ACHN (cell line): ENCODE results near the gene ARID1B.

Experiments
- DNase-seq: peaks from one replicate; pipeline ENCODE4 v3.0.0-alpha.2; 2015
- in situ Hi-C: cut with HindIII; loops from 2 replicates; pipeline ENCODE4 v1.10.0; 2017; ENCODE audit warnings: low sequenced_read_pairs, low pct_ligation_motif_present, low pct_unique_long_range_greater_than_20kb

Gene ARID1B

GRCh38 chr6:156809446-156810178, 32.4 kb downstream of the ARID1B start:
- in situ Hi-C loops, result no loop called here
- DNase-seq, result no peak

DNA sequence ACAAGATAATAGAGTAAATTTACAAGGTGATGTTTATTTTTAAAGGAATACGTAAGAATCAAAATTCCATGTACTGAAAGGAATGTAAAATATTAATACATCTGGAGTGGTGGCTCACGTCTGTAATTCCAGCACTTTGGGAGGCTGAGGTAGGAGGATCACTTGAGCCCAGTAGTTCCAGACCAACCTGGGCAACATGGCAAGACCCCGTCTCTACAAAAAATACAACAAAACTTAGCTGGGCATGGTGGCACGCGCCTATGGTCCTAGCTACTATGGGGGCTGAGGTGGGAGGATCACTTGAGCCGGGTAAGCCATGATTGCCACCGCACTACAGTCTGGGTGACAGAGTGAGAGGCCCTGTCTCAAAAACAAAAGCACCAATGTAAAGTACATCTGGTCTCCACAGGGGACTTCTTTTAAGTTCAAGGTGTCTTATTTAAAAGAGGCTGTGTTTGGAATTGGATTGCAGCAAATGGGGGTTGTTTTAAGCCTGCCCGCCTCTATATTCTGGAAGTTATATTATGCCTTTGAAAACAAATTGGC, 36.9 kb downstream of the ARID1B start:
- DNase-seq, result no peak
- in situ Hi-C loops, result no loop called here

DNA sequence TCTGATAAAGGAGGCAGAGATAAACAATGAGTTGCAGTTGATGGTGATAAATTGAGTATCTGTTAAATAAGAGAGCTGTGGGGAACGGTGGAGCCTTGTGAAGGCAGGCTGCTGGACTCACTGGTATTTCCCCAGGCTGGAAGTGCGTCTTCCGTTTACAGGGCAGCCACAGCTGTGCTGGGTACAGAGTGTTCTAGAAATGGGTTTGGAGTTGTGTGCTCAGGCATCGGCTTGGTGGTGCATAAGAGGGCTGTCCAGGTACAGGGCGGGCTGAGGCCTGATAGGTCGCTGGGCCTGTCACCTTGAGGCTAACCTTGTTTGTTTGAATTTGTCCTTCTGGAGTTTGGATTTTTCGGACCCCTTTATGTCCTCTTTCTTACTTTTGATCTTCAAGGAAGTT, 39.3 kb downstream of the ARID1B start:
- in situ Hi-C loops, result no loop called here
- DNase-seq, result no peak

DNA sequence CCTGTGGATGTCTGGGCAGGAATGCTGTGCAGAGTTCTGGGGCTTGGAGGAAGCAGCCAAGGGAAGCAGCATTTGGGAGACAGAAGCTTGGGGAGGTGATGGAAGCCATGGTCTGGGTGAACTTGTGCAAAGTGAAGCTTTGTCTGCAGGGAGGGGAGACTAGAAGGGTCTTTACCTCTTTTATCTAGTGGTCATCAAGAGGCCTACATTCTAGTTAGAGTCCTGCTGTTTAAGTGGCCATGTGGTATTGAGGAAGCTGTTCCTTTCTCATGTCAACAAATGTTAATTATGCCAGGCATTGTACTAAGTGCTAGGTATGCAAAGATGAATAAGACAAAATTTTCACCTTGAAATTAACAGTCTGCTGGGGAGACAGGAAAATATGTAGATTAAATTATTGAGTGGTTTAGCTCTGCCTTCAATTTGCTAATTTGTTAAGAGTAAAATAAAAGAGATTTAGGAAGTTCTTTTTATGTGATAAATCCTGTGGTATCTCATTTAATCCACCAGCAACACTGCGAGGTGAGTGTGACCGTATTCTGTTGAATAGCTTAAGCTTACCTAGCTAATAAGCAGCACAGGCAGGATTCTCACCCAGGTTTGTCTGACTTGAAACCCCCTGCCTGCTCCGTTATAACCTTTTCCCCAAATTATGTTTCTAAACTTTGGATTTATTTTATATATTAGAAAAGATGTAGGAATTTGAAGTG, 43.1 kb downstream of the ARID1B start:
- DNase-seq, result no peak
- in situ Hi-C loops, result no loop called here

GRCh38 chr6:156821707-156822106, 44.5 kb downstream of the ARID1B start:
- in situ Hi-C loops, result no loop called here

DNA sequence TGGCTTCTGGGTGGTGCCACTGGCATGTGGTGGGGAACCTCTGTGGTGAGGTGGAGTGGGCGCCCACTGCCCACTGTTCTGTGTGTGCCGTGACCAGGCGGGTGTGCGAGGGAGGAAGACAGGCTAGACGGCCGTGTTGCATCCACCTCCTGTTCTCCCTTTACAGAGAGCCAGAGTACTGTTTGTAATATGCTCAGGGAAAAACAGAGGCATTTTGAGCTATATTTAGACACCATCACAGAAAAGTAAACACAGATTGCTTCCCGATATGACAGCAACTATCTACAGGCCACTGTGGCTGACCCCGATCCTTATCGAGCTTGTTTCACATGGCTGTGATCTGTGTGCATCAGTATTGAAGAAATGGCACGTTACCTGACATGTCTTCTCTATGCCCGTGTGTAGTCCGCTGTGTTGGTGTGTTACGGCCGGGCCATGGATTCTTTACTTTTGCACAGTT, 45.6 kb downstream of the ARID1B start:
- in situ Hi-C loops, result no loop called here
- no peak for DNase-seq

More at GRCh38 chr6:156821707-156822106, 44.5 kb downstream of the ARID1B start:
- DNase-seq, result no peak

GRCh38 chr6:156824142-156824541, 47.0 kb downstream of the ARID1B start:
- in situ Hi-C loops, result no loop called here
- DNase-seq, result no peak

DNA sequence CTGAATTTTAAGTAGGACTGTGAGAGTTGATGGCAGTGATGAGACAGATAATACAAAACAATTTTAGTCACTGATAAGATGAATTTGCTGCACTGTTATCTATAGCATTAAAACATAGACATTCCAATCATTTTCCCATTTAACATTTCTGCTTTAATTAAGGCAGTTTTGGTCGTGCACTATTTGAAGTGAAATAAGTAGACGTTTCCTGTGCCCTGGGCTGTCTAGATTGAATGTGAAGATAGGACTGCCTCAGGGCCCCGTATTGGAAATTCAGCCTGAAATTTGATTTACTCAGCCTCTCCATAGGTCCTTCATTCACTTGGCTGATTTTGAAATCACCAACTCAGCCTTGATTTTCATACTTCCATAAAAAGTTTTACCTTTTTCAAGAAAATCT, 48.3 kb downstream of the ARID1B start:
- no peak for DNase-seq
- in situ Hi-C loops, result no loop called here

GRCh38 chr6:156826290-156826955, 49.2 kb downstream of the ARID1B start:
- DNase-seq, result no peak
- in situ Hi-C loops, result no loop called here

DNA sequence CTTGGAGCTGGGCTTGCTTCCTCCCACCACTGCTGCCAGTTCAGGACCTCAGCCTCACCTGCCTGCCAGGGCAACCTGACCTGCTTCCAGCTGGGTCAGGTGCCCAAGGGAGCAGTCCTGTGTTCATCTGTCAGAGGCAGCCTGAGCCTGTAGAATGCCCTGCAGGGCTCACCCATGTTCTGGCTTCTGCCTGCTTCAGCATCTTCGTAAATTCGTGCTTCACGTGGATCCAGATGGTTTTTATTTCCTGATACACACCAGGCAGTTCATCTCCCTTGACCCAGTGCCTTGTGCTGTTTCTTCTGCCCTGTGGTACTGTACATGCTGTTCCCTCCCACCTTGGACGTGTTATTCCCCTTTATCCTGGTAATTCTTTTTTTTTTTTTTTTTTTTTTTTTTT, 50.2 kb downstream of the ARID1B start:
- in situ Hi-C loops, result no loop called here

GRCh38 chr6:156828280-156828703, 51.1 kb downstream of the ARID1B start:
- in situ Hi-C loops, result no loop called here
- DNase-seq, result peak; percentile 66

More for the DNA sequence above, 50.2 kb downstream of the ARID1B start:
- no peak for DNase-seq

GRCh38 chr6:156830126-156830525, 52.9 kb downstream of the ARID1B start:
- DNase-seq, result no peak
- in situ Hi-C loops, result no loop called here

- in situ Hi-C loops, result no loop called here
- DNase-seq, result peak; percentile 30
Measured at GRCh38 chr6:156832231-156832647, 55.1 kb downstream of the ARID1B start.

GRCh38 chr6:156832669-156833068, 55.5 kb downstream of the ARID1B start:
- DNase-seq, result no peak
- in situ Hi-C loops, result no loop called here

DNA sequence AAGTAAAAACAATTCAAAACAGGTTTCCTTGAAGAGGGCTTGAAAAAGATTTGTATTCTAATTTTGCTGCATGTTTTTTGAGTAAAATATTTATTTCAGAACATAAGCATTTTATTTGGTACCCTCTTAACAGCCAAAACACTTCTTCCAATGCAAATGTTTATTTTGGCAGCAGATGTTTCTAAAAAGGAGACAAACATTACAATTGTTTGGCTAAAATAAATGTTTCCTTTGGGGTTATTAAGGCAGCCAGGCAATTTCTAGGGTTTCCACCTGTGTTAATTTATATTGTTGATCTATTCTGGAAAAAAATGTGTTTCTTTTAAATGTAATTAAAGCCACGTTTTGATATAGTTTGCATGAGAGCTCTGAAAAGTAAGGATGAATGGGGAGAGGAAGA, 56.6 kb downstream of the ARID1B start:
- no peak for DNase-seq
- in situ Hi-C loops, result no loop called here

GRCh38 chr6:156839129-156839528, 62.0 kb downstream of the ARID1B start:
- in situ Hi-C loops, result no loop called here
- no peak for DNase-seq

- DNase-seq, result peak; percentile 88
- in situ Hi-C loops, result no loop called here
Measured at GRCh38 chr6:156839591-156840001, 62.4 kb downstream of the ARID1B start.

DNA sequence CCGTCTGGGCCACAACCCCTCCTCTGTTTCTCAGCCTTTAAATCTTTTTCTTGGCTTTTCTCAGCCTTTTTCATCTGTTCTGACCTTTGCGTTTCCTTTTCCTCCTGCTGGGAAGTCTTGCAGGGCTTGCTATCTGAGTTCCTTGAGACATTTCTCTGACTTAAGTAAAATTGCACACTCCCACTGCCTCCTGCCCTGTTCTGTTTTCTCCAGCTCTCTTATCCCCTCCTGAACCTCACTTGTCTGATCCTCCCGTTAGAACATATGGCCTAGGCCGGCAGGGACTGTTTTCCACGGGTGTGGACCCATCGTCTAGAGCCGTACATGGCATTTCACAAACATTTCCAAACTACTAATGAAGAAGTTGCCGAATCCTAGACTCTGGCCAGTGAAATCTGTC, 63.0 kb downstream of the ARID1B start:
- peak; percentile 22 for DNase-seq
- in situ Hi-C loops, result no loop called here

GRCh38 chr6:156840606-156841005, 63.4 kb downstream of the ARID1B start:
- in situ Hi-C loops, result no loop called here
- DNase-seq, result peak; percentile 33
